SU-DHL-6 (cell line): ENCODE results near the gene MEGF10.

ENCODE experiments used
- H2AFZ ChIP-seq: fragments of 200-600 bp; sonication (generic); 2 replicates; pipeline ENCODE4 v1.6.1; 2014; ENCODE audit warnings: low read depth, mild to moderate bottlenecking, moderate library complexity, mixed read lengths, antibody characterized with exemption, low read length; ENCODE audit not compliant: severe bottlenecking
- H3F3A ChIP-seq: fragments of 200-600 bp; shearing (Covaris generic); 2 replicates; pipeline ENCODE4 v1.6.0; 2016; ENCODE audit warnings: antibody characterized with exemption, mild to moderate bottlenecking; ENCODE audit not compliant: insufficient read depth
- H3K27ac ChIP-seq: fragments of 200-600 bp; sonication (generic); 2 replicates; pipeline ENCODE4 v1.5.1; 2016; ENCODE audit warnings: low read depth, mild to moderate bottlenecking, low read length, moderate library complexity, mixed read lengths
- H3K27me3 ChIP-seq: fragments of 200-600 bp; sonication (generic), shearing (Covaris generic); 2 replicates; pipeline ENCODE4 v1.6.0; 2014; ENCODE audit warnings: mild to moderate bottlenecking, low read length
- H3K36me3 ChIP-seq: fragments of 200-600 bp; sonication (generic); 2 replicates; pipeline ENCODE4 v1.6.1; 2014; ENCODE audit warnings: mild to moderate bottlenecking, low read length, mixed read lengths
- H3K4me2 ChIP-seq: fragments of 300-600, 200-600 bp; shearing (Covaris generic), sonication (generic); 2 replicates; pipeline ENCODE4 v1.6.0; 2014; ENCODE audit warnings: low read length, low read depth, mild to moderate bottlenecking; ENCODE audit not compliant: poor library complexity, severe bottlenecking
- H3K4me3 ChIP-seq: fragments of 200-600 bp; sonication (generic); 2 replicates; pipeline ENCODE4 v1.5.1; 2014; ENCODE audit warnings: antibody characterized with exemption, low read length, mild to moderate bottlenecking, mixed read lengths; ENCODE audit not compliant: insufficient read depth, poor library complexity, severe bottlenecking
- H3K79me2 ChIP-seq: fragments of 200-600 bp; sonication (generic); 2 replicates; pipeline ENCODE4 v1.6.1; 2014; ENCODE audit warnings: mild to moderate bottlenecking, low read length, moderate library complexity; ENCODE audit not compliant: insufficient read depth
- H3K9ac ChIP-seq: fragments of 200-600 bp; sonication (generic); 2 replicates; pipeline ENCODE4 v1.7.0; 2014; ENCODE audit warnings: mild to moderate bottlenecking, low read length
- H3K9me2 ChIP-seq: fragments of 200-600 bp; sonication (generic); replicated peaks from 2 replicates; pipeline ENCODE4 v1.6.1; 2014; ENCODE audit warnings: low read length; ENCODE audit not compliant: insufficient read depth
- H3K9me3 ChIP-seq: fragments of 200-600 bp; sonication (generic); 2 replicates; pipeline ENCODE4 v1.6.1; 2014; ENCODE audit warnings: low read length, mixed read lengths; ENCODE audit not compliant: insufficient read depth
- H4K20me1 ChIP-seq: fragments of 200-600 bp; sonication (generic); 2 replicates; pipeline ENCODE4 v1.6.1; 2014; ENCODE audit warnings: low read depth, mild to moderate bottlenecking, antibody characterized with exemption, low read length, moderate library complexity, mixed read lengths
- EZH2phosphoT487 ChIP-seq: fragments of 200-600 bp; sonication (generic), shearing (Covaris generic); conservative IDR thresholded peaks from 2 replicates; pipeline ENCODE4 v1.6.1; 2018; ENCODE audit warnings: mild to moderate bottlenecking, antibody characterized with exemption, low read length, moderate library complexity, mixed read lengths
- TF ChIP-seq, protein P1 (sequence below): fragments of 200-600 bp; sonication (generic); IDR thresholded peaks from one replicate; pipeline ENCODE4 v1.5.1; 2017; ENCODE audit warnings: antibody characterized with exemption, mild to moderate bottlenecking, low read length, moderate library complexity; ENCODE audit not compliant: insufficient read depth, poor library complexity, severe bottlenecking

Gene MEGF10

DNA sequence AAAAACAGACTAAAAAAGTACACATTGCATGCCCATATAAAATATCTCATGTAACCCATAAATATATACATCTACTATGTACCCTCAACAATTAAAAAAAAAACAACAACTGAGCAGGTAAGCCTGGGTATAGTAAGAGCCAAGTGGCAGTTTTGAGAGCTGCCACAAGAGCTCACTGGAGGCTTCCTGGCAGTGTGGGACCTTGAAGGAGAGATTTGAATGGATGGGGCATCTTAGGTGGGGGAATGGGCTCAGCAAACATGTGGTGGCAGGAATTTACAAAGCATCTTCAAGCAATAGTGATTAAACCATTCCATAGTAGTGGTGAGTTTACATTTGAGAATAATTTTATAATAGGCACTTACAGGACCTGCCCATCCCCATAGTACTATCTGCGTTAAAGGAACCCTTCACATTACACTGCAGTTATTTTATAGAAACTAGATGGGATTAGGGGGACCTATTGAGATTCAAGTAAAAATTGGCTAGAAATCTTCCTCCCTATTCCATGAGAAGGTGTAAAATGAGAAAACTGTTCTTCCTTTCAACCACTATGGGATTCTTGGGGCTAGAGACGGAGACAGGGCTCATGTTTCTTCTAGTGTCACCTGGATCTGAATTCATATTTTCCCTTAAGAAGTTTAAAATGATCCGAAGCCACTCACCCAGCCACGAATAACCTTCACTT, 6.9 kb downstream of the MEGF10 start:
- Histone ChIP-seq H3K9ac (no peak overlapping the region), H2AFZ (no peak overlapping the region), H3K79me2 (no peaks in the 10 kb centered on the region), H3F3A (no peaks in the 10 kb centered on the region), H3K9me2 (no peaks in the 10 kb centered on the region), H3K9me3 (no peaks in the 10 kb centered on the region), H3K4me3 (no peak overlapping the region), H3K27ac (no peak overlapping the region), H3K4me2 (no peak overlapping the region), H4K20me1 (no peaks in the 10 kb centered on the region), H3K36me3 (no peaks in the 10 kb centered on the region), H3K27me3 (no peaks in the 10 kb centered on the region)
- TF ChIP-seq, protein P1, sequence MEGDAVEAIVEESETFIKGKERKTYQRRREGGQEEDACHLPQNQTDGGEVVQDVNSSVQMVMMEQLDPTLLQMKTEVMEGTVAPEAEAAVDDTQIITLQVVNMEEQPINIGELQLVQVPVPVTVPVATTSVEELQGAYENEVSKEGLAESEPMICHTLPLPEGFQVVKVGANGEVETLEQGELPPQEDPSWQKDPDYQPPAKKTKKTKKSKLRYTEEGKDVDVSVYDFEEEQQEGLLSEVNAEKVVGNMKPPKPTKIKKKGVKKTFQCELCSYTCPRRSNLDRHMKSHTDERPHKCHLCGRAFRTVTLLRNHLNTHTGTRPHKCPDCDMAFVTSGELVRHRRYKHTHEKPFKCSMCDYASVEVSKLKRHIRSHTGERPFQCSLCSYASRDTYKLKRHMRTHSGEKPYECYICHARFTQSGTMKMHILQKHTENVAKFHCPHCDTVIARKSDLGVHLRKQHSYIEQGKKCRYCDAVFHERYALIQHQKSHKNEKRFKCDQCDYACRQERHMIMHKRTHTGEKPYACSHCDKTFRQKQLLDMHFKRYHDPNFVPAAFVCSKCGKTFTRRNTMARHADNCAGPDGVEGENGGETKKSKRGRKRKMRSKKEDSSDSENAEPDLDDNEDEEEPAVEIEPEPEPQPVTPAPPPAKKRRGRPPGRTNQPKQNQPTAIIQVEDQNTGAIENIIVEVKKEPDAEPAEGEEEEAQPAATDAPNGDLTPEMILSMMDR, result no peak
- no peak for TF ChIP-seq EZH2phosphoT487

DNA sequence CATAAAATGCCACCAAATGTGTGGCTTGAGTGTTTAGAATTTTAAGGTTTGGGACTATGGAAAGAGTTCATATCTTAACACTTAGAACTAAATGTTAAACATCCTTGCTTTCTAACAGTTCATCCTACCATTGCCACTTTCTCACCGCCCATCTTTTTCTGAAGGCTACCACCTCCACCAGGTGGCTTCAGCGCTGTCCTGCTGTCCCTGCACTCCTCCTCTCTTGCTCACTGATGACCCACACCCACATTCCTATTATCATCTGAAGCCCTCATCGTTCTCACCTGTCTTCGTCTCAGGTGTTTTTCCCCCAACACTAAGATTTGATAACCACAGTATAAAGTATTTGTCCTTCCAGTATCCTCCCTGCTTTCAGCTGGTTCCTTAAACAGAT, 7.4 kb downstream of the MEGF10 start:
- Histone ChIP-seq H4K20me1 (no peaks in the 10 kb centered on the region), H3K4me2 (no peak overlapping the region), H3K79me2 (no peaks in the 10 kb centered on the region), H2AFZ (no peak overlapping the region), H3K9me3 (no peaks in the 10 kb centered on the region), H3K4me3 (no peak overlapping the region), H3F3A (no peaks in the 10 kb centered on the region), H3K27me3 (no peaks in the 10 kb centered on the region), H3K27ac (no peak overlapping the region), H3K9me2 (no peaks in the 10 kb centered on the region), H3K9ac (no peak overlapping the region), H3K36me3 (no peaks in the 10 kb centered on the region)
- TF ChIP-seq, protein P1, result no peak
- TF ChIP-seq EZH2phosphoT487, result no peak

DNA sequence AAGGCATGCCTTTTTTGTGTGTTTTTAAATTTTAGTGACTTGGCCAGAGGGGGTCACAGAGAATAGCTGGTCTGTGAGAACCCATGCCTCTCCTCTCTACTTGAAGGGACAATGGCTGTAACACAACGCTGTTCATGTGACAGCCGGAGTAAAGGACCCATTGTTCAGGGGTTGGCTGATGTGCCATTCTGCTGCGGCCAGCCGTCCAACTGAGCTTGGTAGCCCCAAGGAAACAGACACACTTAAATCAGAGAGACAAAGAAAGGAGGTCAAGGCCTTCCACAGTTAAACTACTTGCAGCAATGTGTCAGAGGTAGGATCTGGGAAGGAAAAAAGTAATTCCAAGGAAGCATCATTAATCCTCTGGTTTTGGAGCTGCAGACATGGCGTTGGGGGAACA, 8.1 kb downstream of the MEGF10 start:
- H3F3A ChIP-seq, result no peaks in the 10 kb centered on the region
- H3K9ac ChIP-seq, result no peak overlapping the region
- H3K4me3 ChIP-seq, result no peak overlapping the region
- no peaks in the 10 kb centered on the region for H3K9me2 ChIP-seq
- H2AFZ ChIP-seq, result no peak overlapping the region
- no peak overlapping the region for H3K27ac ChIP-seq
- H3K79me2 ChIP-seq, result no peaks in the 10 kb centered on the region
- no peak for TF ChIP-seq EZH2phosphoT487
- TF ChIP-seq, protein P1, result no peak
- H3K9me3 ChIP-seq, result no peaks in the 10 kb centered on the region
- H3K27me3 ChIP-seq, result no peaks in the 10 kb centered on the region
- H3K4me2 ChIP-seq, result no peak overlapping the region
- no peaks in the 10 kb centered on the region for H4K20me1 ChIP-seq
- H3K36me3 ChIP-seq, result no peaks in the 10 kb centered on the region
